Neural progenitor cell (in vitro differentiated cells): ENCODE results near the gene WDR64. TPM values are rescaled to one million over a fixed set of nuclear protein-coding genes. Genes with fewer than 3 reads are reported as not detected.

Experiments used
- DNase-seq: peaks from one replicate; pipeline ENCODE4 v3.0.0-alpha.2; 2016; ENCODE audit warnings: low spot score
- H2AFZ ChIP-seq: fragments of 200-600 bp; sonication (generic); replicated peaks from 2 replicates; pipeline ENCODE4 v1.6.1; 2016; ENCODE audit warnings: antibody characterized with exemption
- H3F3A ChIP-seq: fragments of 200-600 bp; sonication (generic); 2 replicates; pipeline ENCODE4 v1.6.1; 2016; ENCODE audit warnings: antibody characterized with exemption, low read depth
- H3K27ac ChIP-seq: fragments of 200-600 bp; sonication (generic); 2 replicates; pipeline ENCODE4 v1.5.1; 2016; ENCODE audit warnings: mild to moderate bottlenecking
- H3K27me3 ChIP-seq: fragments of 200-600 bp; sonication (generic); 2 replicates; pipeline ENCODE4 v1.6.1; 2016; ENCODE audit warnings: mild to moderate bottlenecking, moderate library complexity
- H3K36me3 ChIP-seq: fragments of 200-600 bp; sonication (generic); 2 replicates; pipeline ENCODE4 v1.5.1; 2016
- H3K4me1 ChIP-seq: fragments of 200-600 bp; sonication (generic); 2 replicates; pipeline ENCODE4 v1.6.1; 2016; ENCODE audit warnings: mixed run types
- H3K4me2 ChIP-seq: fragments of 200-600 bp; sonication (generic); 2 replicates; pipeline ENCODE4 v1.6.1; 2016
- H3K4me3 ChIP-seq: fragments of 200-600 bp; sonication (generic); 2 replicates; pipeline ENCODE4 v1.5.1; 2016
- H3K79me2 ChIP-seq: fragments of 200-600 bp; sonication (generic); 2 replicates; pipeline ENCODE4 v1.6.1; 2016; ENCODE audit warnings: low read depth
- H3K9ac ChIP-seq: fragments of 200-600 bp; sonication (generic); 2 replicates; pipeline ENCODE4 v1.6.1; 2016
- H3K9me3 ChIP-seq: fragments of 200-600 bp; sonication (generic); 2 replicates; pipeline ENCODE4 v1.5.1; 2016; ENCODE audit warnings: low read depth
- H4K20me1 ChIP-seq: fragments of 200-600 bp; sonication (generic); 2 replicates; pipeline ENCODE4 v1.6.1; 2016; ENCODE audit warnings: low read depth
- H3K27ac Mint-ChIP-seq: 3 replicates; pipeline ENCODE4 v1.8.0; 2021; ENCODE audit warnings: mixed read lengths
- H3K27me3 Mint-ChIP-seq: 2 replicates; pipeline ENCODE4 v1.8.0; 2022; ENCODE audit warnings: low read depth, mild to moderate bottlenecking, inconsistent platforms, moderate library complexity, mixed read lengths; ENCODE audit not compliant: insufficient read depth
- H3K36me3 Mint-ChIP-seq: 3 replicates; pipeline ENCODE4 v1.8.0; 2021; ENCODE audit warnings: mixed read lengths
- H3K4me1 Mint-ChIP-seq: 3 replicates; pipeline ENCODE4 v1.8.0; 2021; ENCODE audit warnings: mixed read lengths
- H3K4me3 Mint-ChIP-seq: 3 replicates; pipeline ENCODE4 v1.8.0; 2021; ENCODE audit warnings: mild to moderate bottlenecking, moderate library complexity, mixed read lengths
- H3K9me3 Mint-ChIP-seq: 3 replicates; pipeline ENCODE4 v1.8.0; 2020; ENCODE audit warnings: mixed read lengths
- CTCF ChIP-seq: fragments of 200-600 bp; sonication (generic); IDR thresholded peaks from 2 replicates; pipeline ENCODE4 v1.5.1; 2017; ENCODE audit warnings: antibody characterized with exemption, mild to moderate bottlenecking
- EZH2 ChIP-seq: fragments of 200-600 bp; sonication (generic); IDR thresholded peaks from 2 replicates; pipeline ENCODE4 v1.6.1; 2017; ENCODE audit warnings: antibody characterized with exemption, mild to moderate bottlenecking, moderate library complexity
- EZH2phosphoT487 ChIP-seq: fragments of 200-600 bp; sonication (generic); IDR thresholded peaks from 2 replicates; pipeline ENCODE4 v1.6.1; 2017; ENCODE audit warnings: antibody characterized with exemption
- total RNA-seq: library from RNA; depleted of rRNA; stranded (reverse); fragments of >200 nt; gene quantifications from 2 replicates; pipeline ENCODE4 v1.2.3, GENCODE V29; 2015; ENCODE audit warnings: low replicate concordance

Gene WDR64
- total RNA-seq, 1 donor from 2014 or later = not detected

DNA sequence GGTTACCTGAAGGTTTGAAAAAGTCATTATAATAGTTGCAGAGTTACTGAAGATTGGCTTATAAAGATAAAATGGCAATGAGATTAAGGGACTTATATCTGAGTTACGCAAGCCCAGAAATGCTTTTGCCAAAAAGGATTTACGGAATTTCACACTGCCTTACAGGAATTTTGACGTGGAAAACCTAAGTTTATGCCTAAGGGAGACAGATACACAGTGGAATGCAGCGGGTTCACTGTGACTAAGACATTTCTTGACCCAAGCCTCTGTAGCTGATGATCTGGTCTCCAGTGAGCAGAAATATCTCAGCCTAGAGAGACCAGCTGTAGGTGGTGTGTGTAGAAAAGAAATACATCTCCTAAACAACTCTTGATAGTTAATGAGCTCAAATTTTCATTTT, 185.8 kb downstream of the WDR64 start:
- Histone ChIP-seq H3K9me3 (no peaks in the 10 kb centered on the region), H3F3A (no peaks in the 10 kb centered on the region), H3K4me2 (no peak overlapping the region), H3K27me3 (no peaks in the 10 kb centered on the region), H3K36me3 (no peaks in the 10 kb centered on the region), H3K4me3 (no peak overlapping the region), H2AFZ (no peak overlapping the region), H3K27ac (no peak overlapping the region), H4K20me1 (no peaks in the 10 kb centered on the region), H3K79me2 (no peaks in the 10 kb centered on the region), H3K9ac (no peak overlapping the region), H3K4me1 (no peaks in the 10 kb centered on the region)
- Mint-ChIP-seq H3K4me3 (no peak overlapping the region), H3K36me3 (no peaks in the 10 kb centered on the region), H3K27ac (no peak overlapping the region), H3K9me3 (no peaks in the 10 kb centered on the region), H3K27me3 (peaks cover 2% of the 10 kb centered on the region), H3K4me1 (no peaks in the 10 kb centered on the region)
- TF ChIP-seq CTCF (no peak), EZH2phosphoT487 (no peak), EZH2 (no peak)
- DNase-seq = no peak

GRCh38 chr1:241838897-241839296, 186.8 kb downstream of the WDR64 start:
- Mint-ChIP-seq H3K4me1 (no peaks in the 10 kb centered on the region), H3K4me3 (no peak overlapping the region), H3K36me3 (no peaks in the 10 kb centered on the region), H3K27ac (no peak overlapping the region), H3K27me3 (peaks cover 2% of the 10 kb centered on the region), H3K9me3 (no peaks in the 10 kb centered on the region)
- DNase-seq = no peak
- Histone ChIP-seq H2AFZ (no peak overlapping the region), H3K27ac (no peak overlapping the region), H4K20me1 (no peaks in the 10 kb centered on the region), H3K36me3 (no peaks in the 10 kb centered on the region), H3K27me3 (no peaks in the 10 kb centered on the region), H3K79me2 (no peaks in the 10 kb centered on the region), H3K4me1 (no peaks in the 10 kb centered on the region), H3K9ac (no peak overlapping the region), H3K4me2 (no peak overlapping the region), H3K4me3 (no peak overlapping the region), H3K9me3 (no peaks in the 10 kb centered on the region), H3F3A (no peaks in the 10 kb centered on the region)
- no peak for TF ChIP-seq EZH2
- TF ChIP-seq CTCF = no peak
- TF ChIP-seq EZH2phosphoT487 = no peak

DNA sequence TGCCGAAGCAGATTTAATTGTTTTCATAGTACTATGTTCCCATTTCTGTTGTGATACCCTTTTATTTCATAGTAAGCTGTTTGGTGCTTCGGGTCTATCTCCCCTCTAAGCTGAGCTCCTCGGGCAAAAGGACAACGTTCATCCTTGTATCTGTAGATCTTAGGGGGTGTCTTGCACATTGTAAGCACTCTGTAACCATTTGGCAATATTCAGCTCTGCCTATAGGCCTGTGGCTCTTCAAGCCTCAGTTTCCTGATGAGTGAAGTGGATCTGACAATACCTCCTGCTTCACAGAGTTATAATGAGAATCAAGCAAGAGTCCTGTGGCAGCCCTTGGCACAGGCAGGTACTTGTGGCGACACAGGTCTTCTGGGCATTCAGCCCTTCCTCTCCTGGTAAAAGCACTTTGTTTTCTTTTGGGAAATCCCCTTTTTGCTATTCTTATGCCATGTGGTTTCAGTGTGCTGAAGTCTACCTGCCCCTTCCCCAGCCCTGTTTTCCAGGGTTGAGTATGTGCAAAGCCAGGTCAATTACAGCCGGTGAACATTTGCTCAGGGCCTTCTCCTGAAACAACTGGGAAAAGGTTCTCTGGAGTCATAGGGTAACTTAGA, 187.4 kb downstream of the WDR64 start:
- no peak overlapping the region for H2AFZ ChIP-seq
- H3K4me1 ChIP-seq = no peaks in the 10 kb centered on the region
- no peak for TF ChIP-seq EZH2
- no peak for TF ChIP-seq EZH2phosphoT487
- no peak for TF ChIP-seq CTCF
- H3K27me3 ChIP-seq = no peaks in the 10 kb centered on the region
- H3K4me2 ChIP-seq = no peak overlapping the region
- DNase-seq = no peak
- H3K4me1 Mint-ChIP-seq = no peaks in the 10 kb centered on the region
- H3K27ac Mint-ChIP-seq = no peak overlapping the region
- H3K9ac ChIP-seq = no peak overlapping the region
- H3K79me2 ChIP-seq = no peaks in the 10 kb centered on the region
- H3K36me3 ChIP-seq = no peaks in the 10 kb centered on the region
- H3K4me3 Mint-ChIP-seq = no peak overlapping the region
- H3K4me3 ChIP-seq = no peak overlapping the region
- H3K9me3 Mint-ChIP-seq = no peaks in the 10 kb centered on the region
- H3K9me3 ChIP-seq = no peaks in the 10 kb centered on the region
- no peaks in the 10 kb centered on the region for H4K20me1 ChIP-seq
- H3K27ac ChIP-seq = no peak overlapping the region
- H3K27me3 Mint-ChIP-seq = peaks cover 2% of the 10 kb centered on the region
- H3K36me3 Mint-ChIP-seq = no peaks in the 10 kb centered on the region
- H3F3A ChIP-seq = no peaks in the 10 kb centered on the region
